WTC11 (cell line): ENCODE results near the gene CCDC69.

Experiments used
- ATF2 ChIP-seq: sonication (generic); formaldehyde crosslinking; IDR thresholded peaks from 2 replicates; pipeline ENCODE4 v1.8.1; 2022; ENCODE audit warnings: low read depth, missing genetic modification reagents, borderline replicate concordance
- CTCF ChIP-seq: fragments of 200-600 bp; IDR thresholded peaks from 2 replicates; pipeline ENCODE4 v1.8.0; 2022; ENCODE audit warnings: antibody characterized with exemption
- MXD4 ChIP-seq: fragments of 250-450 bp; sonication (Bioruptor Pico); IDR thresholded peaks from 2 replicates; pipeline ENCODE4 v1.8.0; 2021; ENCODE audit warnings: mild to moderate bottlenecking, moderate library complexity, borderline replicate concordance
- TEAD4 ChIP-seq: sonication (generic); formaldehyde crosslinking; IDR thresholded peaks from 2 replicates; pipeline ENCODE4 v1.8.0; 2022; ENCODE audit warnings: mild to moderate bottlenecking, missing genetic modification reagents
- TF ChIP-seq, protein P1 (sequence below): sonication (generic); formaldehyde crosslinking; IDR thresholded peaks from 2 replicates; pipeline ENCODE4 v1.8.0; 2022; ENCODE audit warnings: mild to moderate bottlenecking, missing genetic modification reagents

- TF ChIP-seq MXD4 (CRISPR knock-in tag) (no peak), CTCF (no peak), TEAD4 (CRISPR knock-in tag) (no peak), ATF2 (CRISPR knock-in tag) (no peak)
- TF ChIP-seq, protein P1, sequence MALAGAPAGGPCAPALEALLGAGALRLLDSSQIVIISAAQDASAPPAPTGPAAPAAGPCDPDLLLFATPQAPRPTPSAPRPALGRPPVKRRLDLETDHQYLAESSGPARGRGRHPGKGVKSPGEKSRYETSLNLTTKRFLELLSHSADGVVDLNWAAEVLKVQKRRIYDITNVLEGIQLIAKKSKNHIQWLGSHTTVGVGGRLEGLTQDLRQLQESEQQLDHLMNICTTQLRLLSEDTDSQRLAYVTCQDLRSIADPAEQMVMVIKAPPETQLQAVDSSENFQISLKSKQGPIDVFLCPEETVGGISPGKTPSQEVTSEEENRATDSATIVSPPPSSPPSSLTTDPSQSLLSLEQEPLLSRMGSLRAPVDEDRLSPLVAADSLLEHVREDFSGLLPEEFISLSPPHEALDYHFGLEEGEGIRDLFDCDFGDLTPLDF: no peak
These were observed 20.3 kb upstream of the CCDC69 start for GRCh38 chr5:151244206-151244605.
